Skeletal muscle satellite cell (primary cell): ENCODE measurements around the gene MYH10.
"Not testable (repeated sequence)": the region's sequence is repeated elsewhere in the genome, so short reads cannot be mapped to it uniquely, and the experiment has no call there.

Experiments used
- H3K27me3 ChIP-seq: 2 replicates; pipeline ENCODE4 v1.7.0; 2013; ENCODE audit warnings: low read length; ENCODE audit not compliant: control insufficient read depth, insufficient read depth
- H3K36me3 ChIP-seq: 2 replicates; pipeline ENCODE4 v1.7.0; 2013; ENCODE audit warnings: mild to moderate bottlenecking, control low read depth, low read length; ENCODE audit not compliant: insufficient read depth
- H3K4me1 ChIP-seq: 2 replicates; pipeline ENCODE4 v1.7.0; 2013; ENCODE audit warnings: low read length; ENCODE audit not compliant: control insufficient read depth, insufficient read depth
- H3K4me2 ChIP-seq: 2 replicates; pipeline ENCODE4 v1.7.0; 2013; ENCODE audit warnings: mild to moderate bottlenecking, low read length
- H3K4me3 ChIP-seq: 2 replicates; pipeline ENCODE4 v1.7.0; 2013; ENCODE audit warnings: low read length
- H3K9ac ChIP-seq: 2 replicates; pipeline ENCODE4 v1.7.0; 2013; ENCODE audit warnings: mild to moderate bottlenecking, low read depth, low read length, moderate library complexity
- H3K9me3 ChIP-seq: replicated peaks from 2 replicates; pipeline ENCODE4 v1.7.0; 2013; ENCODE audit warnings: mild to moderate bottlenecking, control low read depth, low read length

MYH10 gene

GRCh38 chr17:8662973-8663372 is 32.4 kb upstream of the MYH10 start:
- H3K9ac ChIP-seq, result no peak overlapping the region
- no peaks in the 10 kb centered on the region for H3K9me3 ChIP-seq
- no peaks in the 10 kb centered on the region for H3K36me3 ChIP-seq
- no peak overlapping the region for H3K4me3 ChIP-seq
- H3K4me1 ChIP-seq, result no peaks in the 10 kb centered on the region
- no peak overlapping the region for H3K4me2 ChIP-seq
- H3K27me3 ChIP-seq, result peaks cover 10% of the 10 kb centered on the region

GRCh38 chr17:8662076-8662831 is 31.7 kb upstream of the MYH10 start:
- Histone ChIP-seq H3K9me3 (no peaks in the 10 kb centered on the region), H3K4me2 (no peak overlapping the region), H3K27me3 (peaks cover 10% of the 10 kb centered on the region), H3K36me3 (no peaks in the 10 kb centered on the region), H3K9ac (no peak overlapping the region), H3K4me1 (no peaks in the 10 kb centered on the region), H3K4me3 (no peak overlapping the region)

GRCh38 chr17:8660709-8661108 is 30.2 kb upstream of the MYH10 start:
- not testable (repeated sequence) for H3K27me3 ChIP-seq, H3K36me3 ChIP-seq

GRCh38 chr17:8659758-8660410 is 29.4 kb upstream of the MYH10 start:
- H3K9me3 ChIP-seq, result no peaks in the 10 kb centered on the region
- no peak overlapping the region for H3K4me2 ChIP-seq
- H3K36me3 ChIP-seq, result no peaks in the 10 kb centered on the region
- H3K9ac ChIP-seq, result no peak overlapping the region
- no peak overlapping the region for H3K4me3 ChIP-seq
- peaks cover 5% of the 10 kb centered on the region for H3K27me3 ChIP-seq
- no peaks in the 10 kb centered on the region for H3K4me1 ChIP-seq

More at GRCh38 chr17:8660709-8661108, 30.2 kb upstream of the MYH10 start:
- not testable (repeated sequence) for H3K4me3 ChIP-seq, H3K9me3 ChIP-seq, H3K4me1 ChIP-seq, H3K9ac ChIP-seq, H3K4me2 ChIP-seq

- Histone ChIP-seq H3K4me3 (no peak overlapping the region), H3K27me3 (peaks cover 3% of the 10 kb centered on the region)
Observed at GRCh38 chr17:8658810-8659209, 28.3 kb upstream of the MYH10 start.

GRCh38 chr17:8656693-8657092 is 26.2 kb upstream of the MYH10 start:
- Histone ChIP-seq H3K27me3 (peaks cover 2% of the 10 kb centered on the region), H3K4me3 (no peak overlapping the region), H3K9me3 (no peaks in the 10 kb centered on the region)

More at GRCh38 chr17:8658810-8659209, 28.3 kb upstream of the MYH10 start:
- no peak overlapping the region for H3K9ac ChIP-seq
- no peaks in the 10 kb centered on the region for H3K9me3 ChIP-seq
- no peaks in the 10 kb centered on the region for H3K36me3 ChIP-seq
- H3K4me2 ChIP-seq, result no peak overlapping the region
- no peaks in the 10 kb centered on the region for H3K4me1 ChIP-seq

GRCh38 chr17:8654822-8655221 is 24.3 kb upstream of the MYH10 start:
- Histone ChIP-seq H3K9ac (no peak overlapping the region), H3K4me1 (no peaks in the 10 kb centered on the region)

More at GRCh38 chr17:8656693-8657092, 26.2 kb upstream of the MYH10 start:
- no peak overlapping the region for H3K4me2 ChIP-seq
- no peaks in the 10 kb centered on the region for H3K36me3 ChIP-seq
- no peak overlapping the region for H3K9ac ChIP-seq
- no peaks in the 10 kb centered on the region for H3K4me1 ChIP-seq

GRCh38 chr17:8651013-8651412 is 20.5 kb upstream of the MYH10 start:
- Histone ChIP-seq H3K27me3 (peaks cover 23% of the 10 kb centered on the region), H3K9ac (no peak overlapping the region), H3K36me3 (no peaks in the 10 kb centered on the region), H3K9me3 (no peaks in the 10 kb centered on the region), H3K4me2 (no peak overlapping the region), H3K4me3 (no peak overlapping the region), H3K4me1 (no peaks in the 10 kb centered on the region)

More at GRCh38 chr17:8654822-8655221, 24.3 kb upstream of the MYH10 start:
- Histone ChIP-seq H3K36me3 (no peaks in the 10 kb centered on the region), H3K9me3 (no peaks in the 10 kb centered on the region), H3K4me2 (no peak overlapping the region), H3K4me3 (no peak overlapping the region), H3K27me3 (peaks cover 15% of the 10 kb centered on the region)

GRCh38 chr17:8650119-8650499 is 19.6 kb upstream of the MYH10 start:
- peaks cover 23% of the 10 kb centered on the region for H3K27me3 ChIP-seq

GRCh38 chr17:8649157-8650118 is 18.9 kb upstream of the MYH10 start:
- Histone ChIP-seq H3K9me3 (no peaks in the 10 kb centered on the region), H3K27me3 (peaks cover 23% of the 10 kb centered on the region), H3K4me3 (no peak overlapping the region), H3K9ac (no peak overlapping the region), H3K36me3 (no peaks in the 10 kb centered on the region), H3K4me1 (no peaks in the 10 kb centered on the region), H3K4me2 (no peak overlapping the region)

More at GRCh38 chr17:8650119-8650499, 19.6 kb upstream of the MYH10 start:
- Histone ChIP-seq H3K9me3 (no peaks in the 10 kb centered on the region), H3K4me1 (no peaks in the 10 kb centered on the region), H3K9ac (no peak overlapping the region), H3K4me2 (no peak overlapping the region), H3K36me3 (no peaks in the 10 kb centered on the region), H3K4me3 (no peak overlapping the region)

- Histone ChIP-seq H3K9me3 (no peaks in the 10 kb centered on the region), H3K4me1 (no peaks in the 10 kb centered on the region), H3K27me3 (peaks cover 28% of the 10 kb centered on the region), H3K4me3 (no peak overlapping the region), H3K9ac (no peak overlapping the region), H3K4me2 (no peak overlapping the region), H3K36me3 (no peaks in the 10 kb centered on the region)
Observed at GRCh38 chr17:8647956-8648355, 17.4 kb upstream of the MYH10 start.
